Bronchial epithelial cell (primary cell): ENCODE measurements around the gene PSMA3. TPM values are rescaled to one million over a fixed set of nuclear protein-coding genes. Genes with fewer than 3 reads are reported as not detected.

Source experiments
- DNase-seq: peaks from one replicate; pipeline ENCODE4 v3.0.0-alpha.2; 2010; ENCODE audit warnings: low read depth
- FAIRE-seq: peaks from 2 replicates; lab custom pipeline; 2011; peaks lifted over from hg19 to GRCh38; lab: Jason Lieb, UNC
- H3K27me3 ChIP-seq: 2 replicates; pipeline ENCODE4 v1.5.1; 2011; ENCODE audit warnings: low read length; ENCODE audit not compliant: control insufficient read depth, insufficient read depth
- H3K36me3 ChIP-seq: 2 replicates; pipeline ENCODE4 v1.5.1; 2011; ENCODE audit warnings: low read length; ENCODE audit not compliant: control insufficient read depth, insufficient read depth
- H3K4me3 ChIP-seq: 2 replicates; pipeline ENCODE4 v1.5.1; 2011; ENCODE audit warnings: mild to moderate bottlenecking, low read depth, low read length, control low read depth
- CTCF ChIP-seq: IDR thresholded peaks from 2 replicates; pipeline ENCODE4 v1.5.1; 2011; ENCODE audit warnings: mild to moderate bottlenecking, moderate library complexity, low read length, control low read depth, inconsistent platforms; ENCODE audit not compliant: insufficient read depth, severe bottlenecking
- total RNA-seq: library from RNA; depleted of rRNA; stranded (reverse); fragments of >200 nt; gene quantifications from 2 replicates; pipeline ENCODE4 v1.2.1, GENCODE V29; 2014

The PSMA3 gene
- total RNA-seq, 1 donor from 2014 or later: 76.1 TPM

GRCh38 chr14:58307597-58308316 lies 63.1 kb downstream of the PSMA3 start:
- DNase-seq (no peak), FAIRE-seq (no peak)
- no peaks in the 10 kb centered on the region for H3K27me3 ChIP-seq
- H3K36me3 ChIP-seq: no peaks in the 10 kb centered on the region
- H3K4me3 ChIP-seq: no peak overlapping the region
- no peak for TF ChIP-seq CTCF

- Histone ChIP-seq H3K36me3 (no peaks in the 10 kb centered on the region), H3K27me3 (no peaks in the 10 kb centered on the region), H3K4me3 (no peak overlapping the region)
- FAIRE-seq: no peak
- no peak for TF ChIP-seq CTCF
- no peak for DNase-seq
Measured at GRCh38 chr14:58309086-58309485, 64.4 kb downstream of the PSMA3 start.

GRCh38 chr14:58313699-58314098 lies 69.1 kb downstream of the PSMA3 start:
- no peak for TF ChIP-seq CTCF
- Histone ChIP-seq H3K36me3 (no peaks in the 10 kb centered on the region), H3K27me3 (no peaks in the 10 kb centered on the region), H3K4me3 (no peak overlapping the region)
- FAIRE-seq (no peak), DNase-seq (no peak)

GRCh38 chr14:58315606-58316005 lies 71.0 kb downstream of the PSMA3 start:
- FAIRE-seq: no peak
- Histone ChIP-seq H3K27me3 (no peaks in the 10 kb centered on the region), H3K36me3 (peaks cover 3% of the 10 kb centered on the region), H3K4me3 (no peak overlapping the region)
- DNase-seq: peak; percentile 89
- TF ChIP-seq CTCF: no peak

Other genes with a start within 250 kb of the PSMA3 start
- gene ARMH4, start 92.6 kb upstream of the PSMA3 start, total RNA-seq: under 0.01 and 0.51 TPM in 2 replicates
- gene ACTR10, start 44.7 kb upstream of the PSMA3 start, total RNA-seq: 31.6 and 36.9 TPM in 2 replicates
- gene ARID4A, start 53.7 kb downstream of the PSMA3 start, total RNA-seq: 4.5 and 7.2 TPM in 2 replicates
- gene TOMM20L, start 151.1 kb downstream of the PSMA3 start, total RNA-seq: not detected in 2 replicates
- 15.5 and 18.3 TPM in 2 replicates for gene TIMM9, start 182.7 kb downstream of the PSMA3 start, total RNA-seq
- gene KIAA0586, start 182.9 kb downstream of the PSMA3 start, total RNA-seq: 6.0 and 8.7 TPM in 2 replicates